DOHH2 (cell line): ENCODE measurements around the gene CDKAL1.

ENCODE experiments used
- H3F3A ChIP-seq: fragments of 200-600 bp; sonication (generic), shearing (Covaris generic); 2 replicates; pipeline ENCODE4 v1.6.0; 2016; ENCODE audit warnings: antibody characterized with exemption, mild to moderate bottlenecking; ENCODE audit not compliant: control insufficient read depth, insufficient read depth
- H3K27ac ChIP-seq: fragments of 200-600 bp; sonication (generic); 2 replicates; pipeline ENCODE4 v1.5.1; 2014; ENCODE audit warnings: low read depth, mild to moderate bottlenecking, low read length, moderate library complexity
- H3K27me3 ChIP-seq: fragments of 200-600 bp; sonication (generic); 2 replicates; pipeline ENCODE4 v1.6.1; 2014; ENCODE audit warnings: mild to moderate bottlenecking, low read length, mixed read lengths; ENCODE audit not compliant: control insufficient read depth
- H3K36me3 ChIP-seq: fragments of 200-600 bp; sonication (generic); 2 replicates; pipeline ENCODE4 v1.6.1; 2014; ENCODE audit warnings: mild to moderate bottlenecking, low read length, moderate library complexity, mixed read lengths; ENCODE audit not compliant: control insufficient read depth
- H3K4me1 ChIP-seq: fragments of 200-600 bp; sonication (generic); 2 replicates; pipeline ENCODE4 v1.6.1; 2014; ENCODE audit warnings: mild to moderate bottlenecking, low read length, mixed read lengths; ENCODE audit not compliant: control insufficient read depth
- H3K4me2 ChIP-seq: fragments of 200-600 bp; sonication (generic); 2 replicates; pipeline ENCODE4 v1.6.0; 2014; ENCODE audit warnings: mild to moderate bottlenecking, low read length, moderate library complexity
- H3K4me3 ChIP-seq: fragments of 200-600 bp; sonication (generic); 2 replicates; pipeline ENCODE4 v1.5.1; 2014; ENCODE audit warnings: mild to moderate bottlenecking, low read length, mixed read lengths
- H3K79me2 ChIP-seq: fragments of 200-600 bp; sonication (generic); 2 replicates; pipeline ENCODE4 v1.6.1; 2014; ENCODE audit warnings: mild to moderate bottlenecking, low read length, mixed read lengths; ENCODE audit not compliant: control insufficient read depth
- H3K9me2 ChIP-seq: fragments of 200-600 bp; sonication (generic); replicated peaks from 2 replicates; pipeline ENCODE4 v1.6.1; 2014; ENCODE audit warnings: mild to moderate bottlenecking, low read length, mixed read lengths; ENCODE audit not compliant: control insufficient read depth
- H3K9me3 ChIP-seq: fragments of 200-600 bp; sonication (generic); 2 replicates; pipeline ENCODE4 v1.6.1; 2014; ENCODE audit warnings: antibody characterized with exemption, low read length, mixed read lengths; ENCODE audit not compliant: control insufficient read depth, insufficient read depth
- H4K20me1 ChIP-seq: fragments of 200-600 bp; sonication (generic); 2 replicates; pipeline ENCODE4 v1.6.0; 2014; ENCODE audit warnings: low read depth, mild to moderate bottlenecking, antibody characterized with exemption, low read length, moderate library complexity; ENCODE audit not compliant: control insufficient read depth, insufficient read depth
- CTCF ChIP-seq: fragments of 200-600 bp; sonication (generic); IDR thresholded peaks from one replicate; pipeline ENCODE4 v1.5.1; 2014; ENCODE audit warnings: antibody characterized with exemption, mild to moderate bottlenecking, low read depth, low read length; ENCODE audit not compliant: poor library complexity, severe bottlenecking
- EZH2phosphoT487 ChIP-seq: fragments of 200-600 bp; sonication (generic); IDR thresholded peaks from 2 replicates; pipeline ENCODE4 v1.6.1; 2017; ENCODE audit warnings: borderline replicate concordance, mild to moderate bottlenecking, antibody characterized with exemption, low read length, moderate library complexity, mixed read lengths

CDKAL1 gene

GRCh38 chr6:20710341-20710740 lies 176.1 kb downstream of the CDKAL1 start:
- no peak for TF ChIP-seq CTCF
- no peak for TF ChIP-seq EZH2phosphoT487
- H3K4me2 ChIP-seq = no peak overlapping the region
- no peak overlapping the region for H3K27ac ChIP-seq
- H3F3A ChIP-seq = no peaks in the 10 kb centered on the region
- no peaks in the 10 kb centered on the region for H3K9me3 ChIP-seq
- H3K36me3 ChIP-seq = no peaks in the 10 kb centered on the region
- no peaks in the 10 kb centered on the region for H3K4me1 ChIP-seq
- no peaks in the 10 kb centered on the region; the same call in 1 of the 2 replicates for H3K79me2 ChIP-seq
- no peaks in the 10 kb centered on the region for H4K20me1 ChIP-seq
- no peaks in the 10 kb centered on the region for H3K27me3 ChIP-seq
- H3K9me2 ChIP-seq = no peaks in the 10 kb centered on the region
- no peak overlapping the region for H3K4me3 ChIP-seq

GRCh38 chr6:20711518-20711917 lies 177.3 kb downstream of the CDKAL1 start:
- Histone ChIP-seq H3K36me3 (no peaks in the 10 kb centered on the region), H3K9me2 (no peaks in the 10 kb centered on the region), H3K79me2 (no peaks in the 10 kb centered on the region; the same call in 1 of the 2 replicates), H4K20me1 (no peaks in the 10 kb centered on the region), H3F3A (no peaks in the 10 kb centered on the region), H3K27me3 (no peaks in the 10 kb centered on the region), H3K9me3 (no peaks in the 10 kb centered on the region), H3K4me2 (no peak overlapping the region), H3K4me3 (no peak overlapping the region), H3K4me1 (peaks cover 5% of the 10 kb centered on the region), H3K27ac (no peak overlapping the region)
- TF ChIP-seq EZH2phosphoT487 = no peak
- no peak for TF ChIP-seq CTCF

- H3K79me2 ChIP-seq = peaks cover 2% of the 10 kb centered on the region; the same call in 1 of the 2 replicates
- no peaks in the 10 kb centered on the region for H3K9me2 ChIP-seq
- peaks cover 9% of the 10 kb centered on the region for H3K4me1 ChIP-seq
- no peak overlapping the region for H3K27ac ChIP-seq
- H3K36me3 ChIP-seq = no peaks in the 10 kb centered on the region
- no peaks in the 10 kb centered on the region for H4K20me1 ChIP-seq
- H3K27me3 ChIP-seq = no peaks in the 10 kb centered on the region
- no peak for TF ChIP-seq CTCF
- no peak for TF ChIP-seq EZH2phosphoT487
- no peak overlapping the region for H3K4me2 ChIP-seq
- no peak overlapping the region for H3K4me3 ChIP-seq
- H3K9me3 ChIP-seq = no peaks in the 10 kb centered on the region
- no peaks in the 10 kb centered on the region for H3F3A ChIP-seq
Observed at GRCh38 chr6:20712011-20712410, 177.8 kb downstream of the CDKAL1 start.
